ENCODE results near the gene CFAP57.

The CFAP57 gene

GRCh38 chr1:43227143-43227764 lies 55.1 kb downstream of the CFAP57 start:
- peak; percentile 86 for DNase-seq (ENCODE audit: low spot score)

- no peak for DNase-seq (ENCODE audit: low spot score)
These were observed 58.0 kb downstream of the CFAP57 start for GRCh38 chr1:43229826-43230780.

- DNase-seq (ENCODE audit: low spot score) = no peak
These were observed 59.9 kb downstream of the CFAP57 start for GRCh38 chr1:43232074-43232473.

GRCh38 chr1:43232482-43232881 lies 60.4 kb downstream of the CFAP57 start:
- no peak for DNase-seq (ENCODE audit: low spot score)

GRCh38 chr1:43233631-43234030 lies 61.5 kb downstream of the CFAP57 start:
- DNase-seq (ENCODE audit: low spot score) = no peak

GRCh38 chr1:43234267-43234666 lies 62.1 kb downstream of the CFAP57 start:
- no peak for DNase-seq (ENCODE audit: low spot score)

GRCh38 chr1:43235040-43235439 lies 62.9 kb downstream of the CFAP57 start:
- DNase-seq (ENCODE audit: low spot score) = no peak

GRCh38 chr1:43235451-43236121 lies 63.5 kb downstream of the CFAP57 start:
- no peak for DNase-seq (ENCODE audit: low spot score)

GRCh38 chr1:43237121-43237520 lies 65.0 kb downstream of the CFAP57 start:
- DNase-seq (ENCODE audit: low spot score) = no peak

GRCh38 chr1:43238085-43238484 lies 66.0 kb downstream of the CFAP57 start:
- DNase-seq (ENCODE audit: low spot score) = peak; percentile 18

GRCh38 chr1:43238991-43239469 lies 66.9 kb downstream of the CFAP57 start:
- no peak for DNase-seq (ENCODE audit: low spot score)

GRCh38 chr1:43239484-43239883 lies 67.4 kb downstream of the CFAP57 start:
- DNase-seq (ENCODE audit: low spot score) = no peak

- no peak for DNase-seq (ENCODE audit: low spot score)
These were observed 69.3 kb downstream of the CFAP57 start for GRCh38 chr1:43241413-43241836.

- DNase-seq (ENCODE audit: low spot score) = no peak
These were observed 71.2 kb downstream of the CFAP57 start for GRCh38 chr1:43243299-43243698.

GRCh38 chr1:43246466-43247213 lies 74.5 kb downstream of the CFAP57 start:
- no peak for DNase-seq (ENCODE audit: low spot score)

GRCh38 chr1:43247256-43247921 lies 75.3 kb downstream of the CFAP57 start:
- DNase-seq (ENCODE audit: low spot score) = no peak

- no peak for DNase-seq (ENCODE audit: low spot score)
These were observed 78.2 kb downstream of the CFAP57 start for GRCh38 chr1:43250351-43250761.

GRCh38 chr1:43251024-43251423 lies 78.9 kb downstream of the CFAP57 start:
- DNase-seq (ENCODE audit: low spot score) = no peak

GRCh38 chr1:43252225-43252624 lies 80.1 kb downstream of the CFAP57 start:
- DNase-seq (ENCODE audit: low spot score) = no peak

- DNase-seq (ENCODE audit: low spot score) = no peak
These were observed 81.0 kb downstream of the CFAP57 start for GRCh38 chr1:43253173-43253572.

- no peak for DNase-seq (ENCODE audit: low spot score)
These were observed 81.7 kb downstream of the CFAP57 start for GRCh38 chr1:43253876-43254275.

All from hematopoietic multipotent progenitor cell treated with erythropoietin and hydrocortisone succinate and interleukin-3 and kit ligand, for 17 days (in vitro differentiated cells).